ENCODE measurements around the gene DPYSL3.

DNA sequence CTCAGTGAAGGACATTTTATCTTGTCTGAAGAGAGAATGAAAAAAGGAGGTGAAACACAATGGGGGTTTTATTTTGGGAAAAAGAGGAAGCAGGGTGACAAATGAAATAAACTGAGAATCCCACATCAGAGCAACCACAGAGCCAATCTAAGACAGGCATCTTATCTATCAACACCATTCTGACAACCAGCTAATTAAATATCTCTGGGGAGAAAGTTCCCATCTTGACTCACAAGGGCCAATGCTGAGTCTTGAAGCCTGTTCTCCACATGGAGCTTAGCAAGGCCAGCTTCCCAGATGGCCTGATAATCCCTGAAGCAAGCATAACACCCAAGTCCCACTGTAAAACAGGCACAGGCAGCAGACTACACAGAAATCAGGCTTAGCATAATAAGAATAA is 30.4 kb downstream of the DPYSL3 start:
- TF ChIP-seq EP300 (IDR thresholded peaks at IDR 0.05; ENCODE audit: borderline replicate concordance in 1 of 2, low read depth in 1 of 2, low read length in 1 of 2) (peak in 1 of 2 experiments; percentile 40; a peak in 1 of 4 replicates), POLR2AphosphoS5 (IDR thresholded peaks at IDR 0.05; ENCODE audit: low read depth, low read length) (no peak), NRF1 (IDR thresholded peaks at IDR 0.05; ENCODE audit: low read depth, low read length) (no peak), TEAD4 (IDR thresholded peaks at IDR 0.05; ENCODE audit: borderline replicate concordance, insufficient read depth) (no peak)
- TF ChIP-seq, protein P1, sequence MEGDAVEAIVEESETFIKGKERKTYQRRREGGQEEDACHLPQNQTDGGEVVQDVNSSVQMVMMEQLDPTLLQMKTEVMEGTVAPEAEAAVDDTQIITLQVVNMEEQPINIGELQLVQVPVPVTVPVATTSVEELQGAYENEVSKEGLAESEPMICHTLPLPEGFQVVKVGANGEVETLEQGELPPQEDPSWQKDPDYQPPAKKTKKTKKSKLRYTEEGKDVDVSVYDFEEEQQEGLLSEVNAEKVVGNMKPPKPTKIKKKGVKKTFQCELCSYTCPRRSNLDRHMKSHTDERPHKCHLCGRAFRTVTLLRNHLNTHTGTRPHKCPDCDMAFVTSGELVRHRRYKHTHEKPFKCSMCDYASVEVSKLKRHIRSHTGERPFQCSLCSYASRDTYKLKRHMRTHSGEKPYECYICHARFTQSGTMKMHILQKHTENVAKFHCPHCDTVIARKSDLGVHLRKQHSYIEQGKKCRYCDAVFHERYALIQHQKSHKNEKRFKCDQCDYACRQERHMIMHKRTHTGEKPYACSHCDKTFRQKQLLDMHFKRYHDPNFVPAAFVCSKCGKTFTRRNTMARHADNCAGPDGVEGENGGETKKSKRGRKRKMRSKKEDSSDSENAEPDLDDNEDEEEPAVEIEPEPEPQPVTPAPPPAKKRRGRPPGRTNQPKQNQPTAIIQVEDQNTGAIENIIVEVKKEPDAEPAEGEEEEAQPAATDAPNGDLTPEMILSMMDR (IDR thresholded peaks at IDR 0.05) = no peak

Data from SK-N-SH (cell line).